HG03139 (cell line): ENCODE results near the gene PDGFB.

Source experiments
- ATAC-seq: cut with Tn5 transposase; IDR thresholded peaks from one replicate; pipeline ENCODE4 v1.9.1; 2021; ENCODE audit not compliant: unreplicated experiment

PDGFB gene

DNA sequence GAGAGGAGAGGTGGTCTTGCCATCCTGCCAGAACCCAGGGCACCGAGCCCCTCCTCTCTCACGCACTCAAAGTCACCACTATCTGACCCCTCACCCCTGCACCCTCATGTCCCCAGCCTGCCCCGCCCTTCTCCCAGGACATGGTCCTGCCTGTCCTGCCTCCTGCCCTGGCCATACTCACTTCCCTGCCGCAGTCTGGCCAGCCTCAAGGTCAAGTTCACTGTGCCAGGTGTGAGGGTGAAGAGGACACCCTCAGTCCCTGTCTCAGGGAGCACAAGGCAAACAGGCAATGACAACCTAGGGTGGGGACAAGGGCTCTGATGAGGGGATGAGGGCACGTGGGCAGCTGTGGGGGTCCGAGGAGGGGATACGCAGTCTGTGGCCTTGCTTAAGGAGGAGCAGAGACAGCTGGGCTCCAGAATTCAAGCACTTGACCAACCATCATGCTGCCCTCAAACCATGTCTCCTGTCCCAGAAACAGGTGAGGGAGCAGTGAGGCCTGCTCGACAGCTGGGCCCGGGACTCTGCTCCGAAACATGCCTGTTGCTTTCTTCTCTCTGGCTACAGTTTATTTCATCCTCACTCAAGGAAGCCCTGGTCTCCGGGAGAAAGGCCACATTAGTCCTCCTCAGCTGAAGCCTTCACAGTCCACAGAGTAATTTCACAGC lies 36.6 kb downstream of the PDGFB start:
- ATAC-seq = no peak

DNA sequence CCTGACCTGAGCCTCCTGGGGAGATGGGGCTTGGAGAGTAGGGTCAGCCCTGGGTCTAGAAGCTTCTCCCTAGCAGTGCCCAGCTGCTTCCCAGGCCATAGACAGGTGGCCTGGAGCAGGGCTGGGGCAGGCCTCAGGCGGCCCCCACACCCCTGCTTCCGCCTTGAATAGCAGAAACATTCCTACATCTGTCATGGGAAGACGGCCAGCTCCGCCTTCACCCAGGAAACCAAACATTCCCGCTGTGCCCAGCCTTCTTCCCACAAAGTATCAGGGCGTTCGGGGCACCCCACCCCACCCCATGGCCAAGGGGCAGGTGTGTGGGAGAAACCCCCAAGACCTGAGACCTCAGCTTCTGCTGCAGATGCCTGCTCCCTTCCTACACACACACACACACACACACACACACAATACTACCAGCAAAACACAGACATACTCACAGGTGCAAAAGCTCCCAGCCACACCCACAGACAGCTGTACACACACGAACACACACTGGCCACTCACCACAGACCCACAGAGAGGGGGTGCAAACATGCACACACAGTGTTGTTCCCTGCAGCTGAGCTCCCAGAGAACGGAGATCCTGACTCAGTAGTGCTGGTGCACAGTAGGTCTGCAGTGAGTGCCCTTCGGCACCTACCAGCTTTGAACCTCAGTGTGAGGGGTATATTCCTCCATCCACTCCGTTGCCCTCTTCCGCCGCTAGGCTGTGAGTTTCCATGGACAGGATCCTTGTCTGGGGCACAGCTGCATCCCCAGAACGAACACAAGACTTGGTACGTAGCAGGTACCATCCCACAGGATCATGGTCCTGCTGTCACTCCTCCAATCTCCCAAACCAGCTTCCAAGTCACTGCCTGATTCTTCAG lies 37.4 kb downstream of the PDGFB start:
- no peak for ATAC-seq

DNA sequence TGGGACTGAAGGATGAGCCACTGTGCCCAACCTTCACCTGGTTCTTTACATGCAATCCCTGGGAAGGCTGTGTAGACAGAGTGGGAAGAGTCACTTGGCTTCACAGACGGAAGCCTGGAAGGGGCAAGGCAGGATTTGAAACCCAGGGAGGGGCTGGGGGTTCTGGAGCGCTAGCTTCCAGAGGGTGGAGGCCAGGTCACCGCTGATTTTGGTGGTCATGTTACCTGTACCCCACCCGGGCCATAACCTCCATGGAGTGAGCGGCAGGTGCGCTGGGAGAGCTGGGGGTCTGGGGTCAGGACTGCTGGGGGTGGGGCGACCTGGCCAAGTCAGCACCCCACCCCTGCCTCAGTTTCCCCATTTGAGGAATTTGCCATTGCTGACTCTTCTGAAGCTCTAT lies 38.3 kb downstream of the PDGFB start:
- ATAC-seq = no peak

DNA sequence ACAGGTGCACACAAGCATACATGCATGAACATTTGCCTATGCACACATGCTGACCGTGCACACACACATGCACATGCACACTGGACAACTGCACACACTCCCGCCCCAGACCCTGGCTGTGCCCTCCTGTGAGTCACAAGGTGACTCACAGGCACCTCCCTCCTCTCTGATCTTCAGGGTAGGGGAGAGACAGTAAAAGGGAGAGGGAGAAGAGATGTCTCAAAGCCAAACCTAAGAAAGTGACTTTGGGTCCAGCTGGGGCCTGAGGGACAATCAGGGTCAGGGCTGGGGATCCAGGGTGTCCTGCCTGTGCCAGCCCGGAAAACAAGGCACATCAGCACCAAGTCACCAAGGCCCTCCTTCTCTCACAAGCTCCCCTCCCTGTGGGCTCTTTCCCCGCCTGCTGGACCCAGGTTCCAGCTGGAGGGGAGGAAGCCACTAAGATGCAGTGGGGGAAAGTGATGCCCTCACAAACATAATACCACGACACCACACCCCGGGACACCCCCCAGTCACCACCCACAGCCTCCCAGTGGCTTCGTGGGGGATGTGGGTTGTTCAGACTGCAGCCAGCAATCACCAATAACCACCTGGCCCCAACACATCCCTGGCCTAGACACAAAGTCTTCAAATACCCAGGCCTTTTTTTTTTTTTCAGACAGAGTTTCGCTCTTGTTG lies 39.3 kb downstream of the PDGFB start:
- no peak for ATAC-seq

DNA sequence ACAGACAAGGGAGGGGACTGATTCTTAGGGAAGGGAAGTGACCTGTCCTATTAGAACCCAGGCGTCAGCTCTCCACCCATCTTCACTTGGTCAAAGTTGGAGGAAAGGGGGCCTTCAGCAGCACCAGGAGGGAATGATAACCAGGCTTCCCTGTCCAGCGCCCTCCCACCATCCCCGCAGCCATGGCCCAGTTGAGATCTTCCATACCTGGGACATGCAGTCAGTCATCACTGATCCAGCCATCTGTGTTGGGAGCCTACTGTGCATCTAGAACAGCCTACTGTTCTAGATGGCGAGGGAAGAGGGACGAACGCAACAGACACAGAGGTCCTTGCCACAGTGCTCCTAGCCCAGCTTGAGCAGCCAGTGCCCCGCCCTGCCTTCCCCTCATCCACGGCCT lies 40.6 kb downstream of the PDGFB start:
- ATAC-seq = no peak

DNA sequence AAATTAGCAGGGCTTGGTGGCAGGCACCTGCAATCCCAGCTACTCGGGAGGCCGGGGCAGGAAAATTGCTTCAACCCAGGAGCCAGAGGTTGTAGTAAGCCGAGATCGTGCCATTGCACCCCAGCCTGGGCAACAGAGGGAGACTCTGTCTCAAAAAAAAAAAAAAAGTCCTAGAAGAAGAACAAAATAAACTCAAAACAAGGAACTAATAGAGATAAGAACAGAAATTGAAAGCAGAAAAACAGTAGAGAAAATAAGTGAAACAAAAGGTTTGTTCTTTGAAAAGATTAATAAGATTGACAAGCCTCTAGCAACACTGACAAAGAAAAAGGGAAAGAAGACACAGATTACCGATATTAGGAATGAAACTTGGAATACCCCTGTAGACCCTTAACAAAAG lies 47.2 kb downstream of the PDGFB start:
- no peak for ATAC-seq

DNA sequence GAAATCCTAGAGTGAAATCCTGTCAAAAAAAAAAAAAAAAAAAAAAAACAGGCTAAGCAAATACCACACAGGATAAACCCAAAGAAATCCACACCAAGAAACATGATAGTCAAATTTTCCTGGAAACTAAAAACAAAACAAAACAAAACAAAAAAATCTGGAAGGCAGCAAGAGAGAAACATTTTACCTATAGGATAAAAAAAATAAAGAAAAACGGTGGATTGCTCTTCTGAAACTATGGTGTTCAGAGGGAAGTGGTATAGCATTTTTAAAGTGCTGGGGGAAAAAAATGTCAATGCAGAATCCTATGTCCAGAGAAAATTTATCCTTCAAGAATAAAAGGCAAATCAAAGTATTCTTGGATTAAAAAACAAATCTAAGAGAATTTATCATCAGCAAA lies 50.7 kb downstream of the PDGFB start:
- no peak for ATAC-seq

DNA sequence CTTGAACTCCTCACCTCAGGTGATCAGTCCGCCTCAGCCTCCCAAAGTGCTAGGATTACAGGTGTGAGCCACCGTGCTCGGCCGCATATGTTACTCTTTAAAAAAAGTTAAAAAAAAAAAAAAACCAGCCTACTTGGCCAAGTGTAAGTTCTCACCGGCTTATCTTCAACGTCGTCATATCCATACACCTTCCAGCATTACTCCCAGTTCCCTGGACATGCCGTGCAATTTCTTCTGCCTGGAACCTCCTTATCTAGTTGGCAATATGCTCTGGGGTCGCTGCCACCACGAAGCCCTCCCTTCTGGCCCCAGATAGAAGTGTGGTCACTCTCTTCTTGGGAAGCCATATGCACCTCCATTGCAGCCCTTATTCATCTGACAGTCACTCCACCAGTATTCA lies 56.0 kb downstream of the PDGFB start:
- ATAC-seq = no peak

DNA sequence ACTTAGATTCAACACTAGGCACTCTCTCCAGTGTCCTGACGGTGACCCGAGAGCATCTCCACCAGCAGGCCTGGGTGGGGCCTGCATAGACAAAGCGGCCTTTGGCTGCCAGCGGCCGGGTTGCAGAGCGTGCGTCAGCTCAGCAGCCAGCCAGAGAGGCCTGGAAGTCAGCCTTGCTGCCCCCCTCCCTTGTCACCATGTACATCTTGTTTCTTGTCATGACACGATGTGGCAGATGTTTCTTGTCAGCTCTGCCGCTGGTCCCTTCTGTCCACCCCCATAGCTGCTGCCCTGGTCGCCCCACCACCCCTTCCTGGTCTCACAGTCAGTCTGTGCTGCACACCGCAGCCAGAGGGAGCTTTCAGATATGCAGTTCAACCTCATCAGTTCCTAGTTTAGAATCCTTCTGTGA lies 59.2 kb downstream of the PDGFB start:
- ATAC-seq = no peak

DNA sequence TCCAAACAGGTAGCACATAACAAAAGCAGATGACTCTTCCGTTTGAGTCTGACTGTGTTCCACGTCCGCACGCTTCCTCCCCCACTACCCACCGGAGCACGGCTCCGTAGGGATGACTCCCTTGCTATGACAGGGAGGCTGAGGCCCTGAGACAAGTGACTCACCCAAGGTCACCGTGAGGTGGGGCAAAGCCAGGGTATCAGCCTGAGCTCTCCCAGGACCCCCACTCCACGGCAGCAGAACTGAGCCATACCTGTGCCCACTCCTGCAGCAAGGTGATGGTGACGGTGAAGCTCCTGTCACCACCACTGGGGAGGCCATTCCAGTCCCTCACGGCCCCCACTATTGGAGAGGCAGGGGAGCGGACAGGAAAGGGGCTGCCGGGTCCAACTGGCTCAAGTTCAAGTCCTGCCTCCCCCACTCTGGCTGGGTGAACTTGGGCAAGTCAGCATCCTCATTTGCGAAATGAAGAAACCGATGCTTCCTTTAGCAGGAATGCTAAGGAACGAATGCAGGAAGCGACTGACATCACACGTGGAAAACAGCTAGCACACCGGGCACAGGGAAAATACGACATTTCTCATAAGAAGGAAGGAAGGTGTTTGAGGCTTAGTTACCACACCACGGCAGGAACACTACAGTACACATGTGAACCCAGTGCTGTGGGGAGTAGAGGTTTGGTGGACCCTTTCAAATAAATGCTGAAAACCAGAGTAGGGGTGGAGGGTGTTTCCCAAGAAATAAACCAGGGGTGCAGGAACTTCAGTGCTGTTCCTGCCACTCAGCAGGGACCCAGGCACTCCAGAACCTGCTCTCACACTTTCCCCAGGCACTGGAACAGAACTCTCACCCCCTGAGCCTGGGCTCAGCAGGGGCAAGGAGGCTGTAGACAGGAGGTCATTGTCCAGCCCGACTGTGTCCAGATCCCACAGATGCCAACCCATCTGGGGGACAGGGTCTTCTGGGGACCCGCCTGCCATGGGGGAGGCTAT lies 59.9 kb downstream of the PDGFB start:
- ATAC-seq = no peak

DNA sequence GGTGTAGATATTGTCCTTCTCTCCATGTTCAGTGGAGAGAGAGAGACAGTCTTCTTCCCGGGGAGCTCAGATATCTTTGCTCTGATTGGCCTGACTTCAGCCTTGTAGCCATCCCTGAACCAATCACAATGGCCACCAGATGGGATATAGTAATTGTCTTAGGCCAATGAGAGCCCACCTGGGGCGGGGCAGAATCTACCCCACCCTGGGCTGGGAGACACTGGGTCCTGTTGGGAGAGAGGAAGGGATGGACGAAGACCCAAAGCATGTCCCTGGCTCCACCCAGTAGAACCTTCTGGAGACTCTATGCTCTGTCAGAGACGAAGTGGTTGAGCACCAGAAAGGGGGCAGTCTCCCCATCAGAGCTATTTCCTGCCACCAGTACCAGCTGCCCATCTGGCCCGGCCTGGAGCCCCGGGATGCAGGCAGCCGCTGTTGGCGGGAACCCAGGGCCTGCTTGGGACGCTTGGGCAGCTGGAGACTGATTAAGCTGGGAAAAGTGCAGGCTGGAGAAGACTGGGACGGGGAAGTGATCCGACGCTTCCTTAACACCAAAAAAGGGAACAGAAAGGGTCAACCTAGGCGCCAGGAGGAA lies 60.7 kb downstream of the PDGFB start:
- no peak for ATAC-seq

DNA sequence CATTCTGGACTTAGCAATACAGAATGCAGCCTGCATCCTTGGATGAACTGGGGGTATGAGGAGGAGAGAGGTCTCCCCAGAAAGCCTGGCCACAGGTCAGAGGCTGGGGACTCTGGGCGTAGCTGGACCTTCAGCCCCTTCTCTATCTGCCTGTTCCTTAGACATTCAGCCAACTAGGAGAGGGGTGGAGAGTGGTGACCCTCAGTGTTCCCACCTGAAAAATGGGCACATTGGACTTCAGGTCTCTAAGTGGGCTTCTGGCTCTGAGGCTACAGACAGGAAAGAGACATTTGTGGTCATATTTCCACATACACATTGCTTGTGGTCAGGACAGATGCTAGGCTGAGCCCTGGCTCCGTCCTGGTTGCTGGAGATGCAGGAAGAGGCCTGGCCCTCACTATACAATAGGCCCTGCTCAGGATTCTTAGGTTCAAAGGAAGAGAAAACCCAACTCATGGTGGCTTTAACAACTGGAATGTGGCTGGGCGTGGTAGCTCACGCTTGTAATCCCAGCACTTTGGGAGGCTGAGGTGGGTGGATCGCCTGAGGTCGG lies 62.2 kb downstream of the PDGFB start:
- ATAC-seq = no peak

DNA sequence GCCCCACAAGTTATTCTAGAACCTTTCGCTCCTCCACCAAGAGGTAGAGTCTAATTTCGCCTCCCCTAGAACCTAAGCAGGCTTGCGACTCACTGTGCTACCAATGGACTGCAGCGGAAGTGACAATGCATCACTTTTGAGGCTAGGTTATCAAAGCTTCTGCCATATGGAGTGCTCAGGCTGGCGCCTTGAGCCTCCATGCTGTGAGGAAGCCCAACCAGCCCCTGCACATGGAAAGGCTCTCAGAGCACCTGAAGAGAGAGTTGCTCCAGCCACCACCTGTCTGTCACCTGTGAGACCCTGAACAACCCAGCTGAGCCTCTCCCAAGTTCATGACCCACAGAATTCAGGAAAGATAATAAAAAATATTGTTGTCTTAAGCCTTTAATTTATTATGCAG lies 63.0 kb downstream of the PDGFB start:
- ATAC-seq = no peak

DNA sequence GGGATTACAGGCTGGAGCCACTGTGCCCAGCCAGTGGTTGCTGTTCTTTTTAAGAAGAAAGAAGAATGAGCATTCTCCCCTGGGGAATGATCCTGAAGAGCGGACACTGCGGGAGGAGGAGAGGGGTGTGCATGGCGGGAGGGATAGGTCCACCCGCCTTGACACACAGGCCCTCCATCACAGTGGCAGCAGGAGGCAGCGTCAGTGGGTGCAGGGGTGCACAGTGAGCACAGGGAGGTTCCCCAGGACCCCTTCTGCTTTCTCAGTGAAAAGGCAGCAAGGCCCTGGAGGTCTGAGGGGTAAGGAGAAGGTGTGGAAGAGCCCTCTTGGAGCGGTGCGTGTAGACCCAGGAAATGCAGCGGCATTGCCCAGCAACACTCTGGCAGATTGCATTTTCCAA lies 63.4 kb downstream of the PDGFB start:
- ATAC-seq = no peak

DNA sequence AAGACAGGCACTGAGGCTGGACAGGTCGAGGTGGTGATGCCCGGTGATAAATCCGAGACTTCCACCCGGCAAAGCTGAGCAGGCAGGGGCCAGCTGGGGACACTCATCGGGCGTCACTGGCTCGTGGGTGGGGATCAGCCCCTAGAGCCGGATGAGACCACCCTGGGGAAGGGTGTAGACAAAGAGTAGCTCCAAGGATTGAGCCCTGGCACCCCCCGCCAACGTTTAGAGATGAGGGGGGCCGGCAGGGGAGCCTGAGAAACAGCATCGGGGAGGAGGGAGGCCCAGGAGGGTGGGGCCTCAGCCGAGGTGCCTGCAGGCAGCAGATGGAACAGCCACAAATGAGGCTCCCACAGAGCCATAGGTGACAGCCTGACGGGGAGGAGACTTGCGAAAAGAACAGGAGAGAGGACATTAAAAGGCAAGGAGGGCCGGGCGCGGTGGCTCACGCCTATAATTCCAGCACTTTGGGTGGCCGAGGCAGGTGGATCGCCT lies 64.9 kb downstream of the PDGFB start:
- ATAC-seq = no peak

DNA sequence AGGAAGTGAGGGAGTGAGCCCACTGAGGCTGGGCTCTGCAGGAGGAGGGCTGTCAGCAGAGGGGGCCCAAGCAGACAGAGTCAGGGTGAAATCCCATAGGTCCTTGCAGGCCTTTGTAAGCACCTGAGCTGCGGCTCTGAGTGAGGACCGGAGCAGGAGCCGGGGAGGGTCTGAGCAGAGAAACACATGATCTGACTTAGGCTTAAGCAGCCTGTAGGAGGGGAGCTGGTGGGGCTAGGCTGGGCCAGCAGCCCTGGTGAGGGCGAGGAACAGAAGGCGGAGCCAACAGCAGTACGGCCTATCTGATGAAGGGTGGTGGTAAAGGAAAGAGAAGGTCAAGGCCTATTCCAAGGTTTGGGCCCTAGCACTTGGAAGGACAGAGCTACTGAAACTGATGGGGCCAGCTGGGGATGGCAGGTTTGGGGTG lies 65.4 kb downstream of the PDGFB start:
- ATAC-seq = no peak

DNA sequence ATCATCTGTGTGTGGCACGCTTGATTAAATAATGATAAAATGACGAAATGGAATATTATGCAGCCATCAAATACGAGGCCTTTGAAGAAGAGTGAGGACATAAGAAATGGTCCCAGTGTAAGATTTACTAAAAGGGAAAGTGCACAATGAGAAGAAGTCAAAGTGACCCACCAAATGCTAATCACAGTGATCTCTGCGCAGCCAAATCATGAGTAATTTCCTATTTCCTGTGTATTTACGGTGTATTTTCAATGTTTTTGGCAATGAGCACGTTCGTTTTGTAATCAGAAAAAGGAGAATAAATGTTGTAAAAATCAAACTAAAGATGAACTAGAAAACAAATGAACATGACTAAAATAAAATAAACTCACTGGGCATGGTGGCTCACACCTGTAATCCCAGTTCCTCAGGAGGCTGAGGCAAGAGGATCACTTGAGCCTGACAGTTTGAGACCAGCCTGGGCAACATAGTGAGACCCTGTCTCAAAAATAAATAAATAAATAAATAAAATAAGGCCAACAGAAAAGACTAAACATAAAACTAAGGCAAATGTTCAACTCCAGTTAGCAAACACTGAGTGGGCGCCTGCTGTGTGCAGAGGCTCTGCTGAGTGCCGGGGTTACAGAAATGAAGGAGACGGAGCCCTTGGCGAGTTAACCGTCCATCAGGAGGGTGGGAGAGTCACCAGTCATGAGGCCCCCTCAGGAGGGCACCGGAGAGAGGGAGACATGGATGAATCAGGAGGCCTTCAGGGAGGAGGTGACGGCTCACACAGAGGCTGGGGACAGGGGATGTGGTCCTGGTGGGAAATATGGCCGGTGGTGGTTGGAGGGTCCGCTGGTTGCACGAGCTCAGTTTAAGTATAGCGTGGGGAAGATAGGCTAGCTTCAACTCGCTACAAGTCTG lies 66.3 kb downstream of the PDGFB start:
- no peak for ATAC-seq

DNA sequence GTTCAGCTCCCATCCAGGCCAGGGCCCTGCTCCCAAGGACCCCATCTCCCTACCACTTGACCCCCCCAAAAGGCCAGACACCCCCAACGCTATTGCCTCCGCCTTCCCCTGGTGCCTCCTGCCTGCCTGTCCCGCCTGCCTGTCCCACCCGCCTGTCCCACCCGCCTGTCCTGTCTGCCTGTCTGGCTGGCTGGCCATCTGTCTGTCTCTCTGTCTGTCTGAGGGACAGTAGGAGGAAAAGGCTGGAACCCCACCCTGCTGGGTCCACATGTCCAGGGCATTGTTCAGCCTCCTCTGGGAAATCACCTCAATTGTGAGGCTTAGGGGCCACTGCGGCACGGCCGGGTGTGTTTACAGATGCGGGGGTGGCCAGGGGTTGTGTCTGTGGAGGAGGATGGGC lies 67.0 kb downstream of the PDGFB start:
- no peak for ATAC-seq

DNA sequence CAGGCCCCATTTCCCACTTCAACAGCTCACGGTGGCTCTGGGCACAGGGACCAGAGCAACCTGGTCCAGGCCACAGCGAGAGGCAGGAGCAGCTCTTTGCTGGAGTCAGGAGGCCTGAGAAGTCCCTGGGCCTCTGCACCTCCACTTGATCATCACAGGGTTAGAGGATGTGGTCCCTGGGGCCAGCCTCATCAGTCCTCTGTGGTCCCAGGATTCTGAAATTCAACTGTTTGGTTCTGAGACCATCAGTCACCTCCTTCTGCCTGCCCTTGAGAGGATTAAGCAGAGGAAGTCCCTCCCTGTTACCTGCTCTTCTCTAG lies 67.4 kb downstream of the PDGFB start:
- ATAC-seq = no peak
